SHP77 treated with DMSO at 0.1 percent for 48 hours (cell line): ENCODE data around the gene PIH1D1.
"Not testable (repeated sequence)": the region's sequence is repeated elsewhere in the genome, so short reads cannot be mapped to it uniquely, and the experiment has no call there.

Experiments
- DNase-seq: peaks from one replicate; lab custom pipeline; 2025; lab: John Stamatoyannopoulos, UW

Gene PIH1D1

GRCh38 chr19:49481020-49481683, 29.5 kb upstream of the PIH1D1 start:
- no peak for DNase-seq

GRCh38 chr19:49479975-49480628, 28.5 kb upstream of the PIH1D1 start:
- no peak for DNase-seq

- peak; percentile 22 for DNase-seq
Observed at GRCh38 chr19:49475995-49476880, 24.6 kb upstream of the PIH1D1 start.

GRCh38 chr19:49475191-49475917, 23.7 kb upstream of the PIH1D1 start:
- no peak for DNase-seq

GRCh38 chr19:49474542-49474924, 22.9 kb upstream of the PIH1D1 start:
- no peak for DNase-seq

GRCh38 chr19:49473868-49474541, 22.4 kb upstream of the PIH1D1 start, which contains the start of gene FLT3LG:
Gene FLT3LG (plus strand): TSS chr19:49474215. CDS start chr19:49474640, 425 bp downstream.
- DNase-seq = no peak

- not testable (repeated sequence) for DNase-seq
Observed at GRCh38 chr19:49473501-49473867, 21.9 kb upstream of the PIH1D1 start.

GRCh38 chr19:49472936-49473335, 21.3 kb upstream of the PIH1D1 start:
- no peak for DNase-seq

GRCh38 chr19:49470615-49470978, 19.0 kb upstream of the PIH1D1 start:
- DNase-seq = no peak

- no peak for DNase-seq
Observed at GRCh38 chr19:49469828-49470614, 18.4 kb upstream of the PIH1D1 start.

- DNase-seq = no peak
Observed at GRCh38 chr19:49468746-49469447, 17.3 kb upstream of the PIH1D1 start.

- DNase-seq = no peak
Observed at GRCh38 chr19:49468199-49468598, 16.6 kb upstream of the PIH1D1 start.

GRCh38 chr19:49465371-49465770, 13.8 kb upstream of the PIH1D1 start:
- no peak for DNase-seq

- DNase-seq = no peak
Observed at GRCh38 chr19:49463960-49464740, 12.5 kb upstream of the PIH1D1 start.

GRCh38 chr19:49462492-49462891, 10.9 kb upstream of the PIH1D1 start:
- DNase-seq = no peak

- DNase-seq = no peak
Observed at GRCh38 chr19:49461656-49462055, 10.0 kb upstream of the PIH1D1 start.

GRCh38 chr19:49461130-49461529, 9.5 kb upstream of the PIH1D1 start:
- not testable (repeated sequence) for DNase-seq

- DNase-seq = no peak
Observed at GRCh38 chr19:49459388-49459787, 7.8 kb upstream of the PIH1D1 start.

GRCh38 chr19:49458567-49458903, 6.9 kb upstream of the PIH1D1 start:
- DNase-seq = no peak
